Measurements from ENCODE around the gene UNKL.
A peak's percentile ranks its signal among the peaks of the same experiment; 100 is the strongest.

The UNKL gene

GRCh38 chr16:1378087-1378803 is 36.3 kb downstream of the UNKL start:
- no peak for DNase-seq (ENCODE audit: extremely low read depth, low read depth)
- TF ChIP-seq CTCF (IDR thresholded peaks at IDR 0.05; ENCODE audit: low read depth, low read length, missing control alignments): no peak

GRCh38 chr16:1377406-1378010 is 37.0 kb downstream of the UNKL start:
- peak overlapping the region; percentile 62 for H3K4me3 ChIP-seq (replicated peaks; ENCODE audit: low read depth, low read length)
- no peak for TF ChIP-seq CTCF (IDR thresholded peaks at IDR 0.05; ENCODE audit: low read depth, low read length, missing control alignments)

More at GRCh38 chr16:1378087-1378803, 36.3 kb downstream of the UNKL start:
- peak overlapping the region; percentile 62 for H3K4me3 ChIP-seq (replicated peaks; ENCODE audit: low read depth, low read length)

GRCh38 chr16:1375741-1376410 is 38.6 kb downstream of the UNKL start:
- no peak for DNase-seq (ENCODE audit: extremely low read depth, low read depth)
- no peak overlapping the region for H3K4me3 ChIP-seq (replicated peaks; ENCODE audit: low read depth, low read length)
- TF ChIP-seq CTCF (IDR thresholded peaks at IDR 0.05; ENCODE audit: low read depth, low read length, missing control alignments): no peak

More at GRCh38 chr16:1377406-1378010, 37.0 kb downstream of the UNKL start:
- DNase-seq (ENCODE audit: extremely low read depth, low read depth): no peak

GRCh38 chr16:1375298-1375640 is 39.2 kb downstream of the UNKL start:
- no peak for TF ChIP-seq CTCF (IDR thresholded peaks at IDR 0.05; ENCODE audit: low read depth, low read length, missing control alignments)
- DNase-seq (ENCODE audit: extremely low read depth, low read depth): no peak
- no peak overlapping the region for H3K4me3 ChIP-seq (replicated peaks; ENCODE audit: low read depth, low read length)

- no peak for DNase-seq (ENCODE audit: extremely low read depth, low read depth)
- TF ChIP-seq CTCF (IDR thresholded peaks at IDR 0.05; ENCODE audit: low read depth, low read length, missing control alignments): no peak
- no peak overlapping the region for H3K4me3 ChIP-seq (replicated peaks; ENCODE audit: low read depth, low read length)
These were observed 39.8 kb downstream of the UNKL start for GRCh38 chr16:1374418-1375297.

- no peak for DNase-seq (ENCODE audit: extremely low read depth, low read depth)
- TF ChIP-seq CTCF (IDR thresholded peaks at IDR 0.05; ENCODE audit: low read depth, low read length, missing control alignments): no peak
- H3K4me3 ChIP-seq (replicated peaks; ENCODE audit: low read depth, low read length): no peak overlapping the region
These were observed 42.1 kb downstream of the UNKL start for GRCh38 chr16:1372292-1372950.

Measured in HFF-Myc (cell line).